ENCODE data around the gene TRMT13. TPM values are rescaled to one million over a fixed set of nuclear protein-coding genes. Genes with fewer than 3 reads are reported as not detected.
A peak's percentile ranks its signal among the peaks of the same experiment; 100 is the strongest.

Gene TRMT13
- total and polyA plus RNA-seq, 9 of the 15 experiments (the other 6 are each of a cell fraction or from before 2014, with no cell fraction given) = 18.7 to 33.0 (median 28.9) TPM

DNA sequence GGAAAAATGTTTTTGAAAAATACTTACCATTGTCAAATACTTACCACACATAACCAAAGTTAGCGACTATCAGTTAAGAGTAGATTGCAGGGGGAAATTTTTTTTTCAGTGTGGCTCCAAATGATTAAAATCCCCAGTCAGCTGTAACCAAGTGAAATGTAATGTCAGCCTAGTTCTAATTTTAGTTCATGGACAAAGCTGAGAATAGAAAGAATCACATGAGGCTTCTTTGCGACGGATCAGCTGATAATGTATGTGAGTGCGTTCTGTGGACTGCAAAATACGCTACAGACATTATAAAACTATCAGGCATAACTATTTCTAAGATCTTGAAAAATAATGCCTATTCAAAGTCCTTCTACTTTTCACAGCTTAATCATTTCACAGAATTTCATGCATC is 45.1 kb downstream of the TRMT13 start, which contains the start of gene LRRC39 (continued):
- TF ChIP-seq, protein P1, sequence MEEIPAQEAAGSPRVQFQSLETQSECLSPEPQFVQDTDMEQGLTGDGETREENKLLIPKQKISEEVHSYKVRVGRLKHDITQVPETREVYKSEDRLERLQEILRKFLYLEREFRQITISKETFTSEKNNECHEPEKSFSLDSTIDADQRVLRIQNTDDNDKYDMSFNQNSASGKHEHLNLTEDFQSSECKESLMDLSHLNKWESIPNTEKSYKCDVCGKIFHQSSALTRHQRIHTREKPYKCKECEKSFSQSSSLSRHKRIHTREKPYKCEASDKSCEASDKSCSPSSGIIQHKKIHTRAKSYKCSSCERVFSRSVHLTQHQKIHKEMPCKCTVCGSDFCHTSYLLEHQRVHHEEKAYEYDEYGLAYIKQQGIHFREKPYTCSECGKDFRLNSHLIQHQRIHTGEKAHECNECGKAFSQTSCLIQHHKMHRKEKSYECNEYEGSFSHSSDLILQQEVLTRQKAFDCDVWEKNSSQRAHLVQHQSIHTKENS (CRISPR knock-in tag; IDR thresholded peaks at IDR 0.05) = no peak
- no peak for TF ChIP-seq TAF1 (IDR thresholded peaks at IDR 0.05; ENCODE audit: control insufficient read depth, extremely low read depth, insufficient read depth, low read length, severe bottlenecking)
- no peak for TF ChIP-seq TEAD2 (tag; IDR thresholded peaks at IDR 0.05)
- peak; percentile 63; the same call in 1 of the 2 replicates for TF ChIP-seq L3MBTL2 (IDR thresholded peaks at IDR 0.05)
- TF ChIP-seq RAD51 (IDR thresholded peaks at IDR 0.05; ENCODE audit: borderline replicate concordance, low read depth) = peak; percentile 33; the same call in 1 of the 2 replicates
- no peak for TF ChIP-seq SAP30 (IDR thresholded peaks at IDR 0.05; ENCODE audit: borderline replicate concordance, insufficient read depth, low read depth, low read length, poor library complexity, severe bottlenecking)
- no peak for TF ChIP-seq SNRNP70 (optimal IDR thresholded peaks at IDR 0.05; ENCODE audit: low read depth, low read length)
- TF ChIP-seq ETV6 (IDR thresholded peaks at IDR 0.05; ENCODE audit: borderline replicate concordance in 1 of 2, low read depth in 2 of 2, low read length in 1 of 2) = no peak
- TF ChIP-seq ETV6 (CRISPR knock-in tag; IDR thresholded peaks at IDR 0.05; ENCODE audit: borderline replicate concordance) = no peak
- TF ChIP-seq DACH1 (IDR thresholded peaks at IDR 0.05; ENCODE audit: partially characterized antibody) = no peak
- TF ChIP-seq MAX (CRISPR knock-in tag; IDR thresholded peaks at IDR 0.05) = no peak
- TF ChIP-seq MEF2D (tag; conservative IDR thresholded peaks at IDR 0.05; ENCODE audit: low read depth) = peak; percentile 96
- TF ChIP-seq TCF3 (CRISPR knock-in tag; IDR thresholded peaks at IDR 0.05) = 0 out of 2 replicates have a peak, but pooled peaks have one; percentile 15
- no peak for TF ChIP-seq CEBPB (tag; IDR thresholded peaks at IDR 0.05)
- TF ChIP-seq NCOA1 (IDR thresholded peaks at IDR 0.05; ENCODE audit: low read depth) = no peak
- TF ChIP-seq, protein P2, sequence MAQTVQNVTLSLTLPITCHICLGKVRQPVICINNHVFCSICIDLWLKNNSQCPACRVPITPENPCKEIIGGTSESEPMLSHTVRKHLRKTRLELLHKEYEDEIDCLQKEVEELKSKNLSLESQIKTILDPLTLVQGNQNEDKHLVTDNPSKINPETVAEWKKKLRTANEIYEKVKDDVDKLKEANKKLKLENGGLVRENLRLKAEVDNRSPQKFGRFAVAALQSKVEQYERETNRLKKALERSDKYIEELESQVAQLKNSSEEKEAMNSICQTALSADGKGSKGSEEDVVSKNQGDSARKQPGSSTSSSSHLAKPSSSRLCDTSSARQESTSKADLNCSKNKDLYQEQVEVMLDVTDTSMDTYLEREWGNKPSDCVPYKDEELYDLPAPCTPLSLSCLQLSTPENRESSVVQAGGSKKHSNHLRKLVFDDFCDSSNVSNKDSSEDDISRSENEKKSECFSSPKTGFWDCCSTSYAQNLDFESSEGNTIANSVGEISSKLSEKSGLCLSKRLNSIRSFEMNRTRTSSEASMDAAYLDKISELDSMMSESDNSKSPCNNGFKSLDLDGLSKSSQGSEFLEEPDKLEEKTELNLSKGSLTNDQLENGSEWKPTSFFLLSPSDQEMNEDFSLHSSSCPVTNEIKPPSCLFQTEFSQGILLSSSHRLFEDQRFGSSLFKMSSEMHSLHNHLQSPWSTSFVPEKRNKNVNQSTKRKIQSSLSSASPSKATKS (CRISPR knock-in tag; IDR thresholded peaks at IDR 0.05) = no peak
- no peak for TF ChIP-seq ZNF318 (IDR thresholded peaks at IDR 0.05; ENCODE audit: borderline replicate concordance in 1 of 2, low read depth in 1 of 2)

All from K562 (cell line).